RCC 7860 (cell line): ENCODE data around the gene CD48.
"Not testable (repeated sequence)": the region's sequence is repeated elsewhere in the genome, so short reads cannot be mapped to it uniquely, and the experiment has no call there.

Experiments used
- DNase-seq: peaks from one replicate; pipeline ENCODE4 v3.0.0-alpha.2; 2015; ENCODE audit warnings: low spot score
- FAIRE-seq: peaks from 2 replicates; lab custom pipeline; 2012; peaks lifted over from hg19 to GRCh38; lab: Jason Lieb, UNC

Gene CD48

DNA sequence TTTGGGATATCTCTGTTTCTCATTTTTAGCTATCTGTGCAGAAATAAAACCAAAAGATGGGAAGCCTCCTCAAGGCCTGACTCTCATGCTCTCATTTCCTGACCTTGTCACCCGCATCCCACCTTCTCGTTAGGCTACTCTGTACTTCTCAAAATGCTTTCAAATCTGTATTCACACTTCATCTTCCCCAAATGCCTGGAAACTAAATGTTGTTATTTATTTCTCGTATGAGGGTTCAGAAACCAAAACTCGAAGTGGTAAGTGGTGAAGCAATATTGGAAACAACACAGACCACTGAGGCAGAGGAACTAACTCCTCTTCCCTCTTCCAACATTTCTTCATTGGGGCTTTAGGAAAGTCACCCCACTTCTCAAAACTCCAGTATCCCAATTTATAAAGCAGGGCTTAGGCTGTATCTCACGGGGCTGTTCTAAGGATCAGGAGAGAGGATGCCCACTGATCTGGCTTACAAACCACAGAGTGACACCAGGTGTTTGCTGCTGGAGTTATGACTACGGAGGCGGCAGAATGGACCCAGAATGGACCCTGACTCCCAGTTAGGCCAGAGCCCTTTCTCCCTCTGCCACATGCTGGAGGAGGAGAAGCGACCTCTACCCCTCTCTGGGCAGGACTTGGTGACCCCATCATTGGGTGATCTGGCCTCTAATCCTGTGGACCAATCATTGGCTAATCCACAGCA lies 31.0 kb upstream of the CD48 start:
- FAIRE-seq (no peak), DNase-seq (no peak)

DNA sequence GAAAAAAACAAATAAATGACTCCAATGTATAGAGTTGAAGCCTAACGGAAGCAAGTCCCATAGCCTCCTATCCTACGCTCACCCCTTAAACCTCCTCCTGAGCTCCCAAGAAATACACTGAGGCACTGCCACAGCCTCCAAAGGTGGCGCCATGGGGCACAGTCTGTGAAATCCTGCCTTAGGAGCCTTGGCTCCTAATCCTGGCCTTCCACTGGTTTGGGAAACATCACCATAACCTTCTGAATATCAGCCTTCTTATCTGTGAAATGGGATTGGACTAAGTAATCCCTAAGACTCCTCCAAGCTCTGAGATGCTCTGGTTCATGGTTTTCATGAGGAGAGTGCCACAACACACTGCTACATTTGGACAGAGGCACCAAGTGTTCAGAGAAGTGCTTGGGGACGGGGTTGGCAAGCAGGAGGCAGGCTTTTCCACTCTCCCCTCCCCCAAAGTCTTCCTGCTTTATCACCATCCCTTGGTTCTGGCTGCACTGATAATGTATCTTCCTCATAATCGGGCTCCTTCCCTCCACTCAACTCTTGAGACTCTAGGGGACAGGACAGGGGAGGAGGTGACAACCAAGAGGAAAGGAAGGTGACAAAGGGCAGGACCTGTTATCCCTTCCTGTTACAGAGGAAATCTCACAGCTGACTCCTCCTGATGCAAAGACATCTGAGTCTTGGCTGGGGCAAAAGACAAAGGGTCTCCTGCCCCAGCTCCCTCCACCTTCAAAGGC lies 30.2 kb upstream of the CD48 start:
- FAIRE-seq (no peak), DNase-seq (no peak)

- DNase-seq = no peak
- FAIRE-seq = no peak
Measured at GRCh38 chr1:160741092-160741501, 29.5 kb upstream of the CD48 start.

- no peak for FAIRE-seq
- no peak for DNase-seq
Measured at GRCh38 chr1:160740133-160740688, 28.6 kb upstream of the CD48 start.

DNA sequence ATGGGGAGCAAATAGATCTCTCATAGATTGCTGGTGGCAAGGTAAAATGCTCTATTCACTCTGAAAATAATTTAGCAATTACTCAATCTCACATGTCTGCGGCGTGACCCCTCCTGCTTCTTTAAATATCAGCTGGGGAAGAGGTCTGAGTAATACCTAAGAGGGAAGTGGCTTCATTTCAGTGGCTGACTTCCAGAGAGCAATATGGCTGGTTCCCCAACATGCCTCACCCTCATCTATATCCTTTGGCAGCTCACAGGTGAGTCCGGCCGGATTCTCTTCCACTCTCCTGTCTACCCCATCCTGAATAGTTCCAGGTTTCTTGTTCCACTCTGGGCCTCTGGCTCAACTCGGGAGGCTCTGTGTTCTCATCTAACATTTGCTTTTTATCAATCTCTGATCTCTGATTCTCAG lies 27.5 kb upstream of the CD48 start, which contains the start of gene SLAMF7:
TSS of gene SLAMF7 (plus strand) at position 150 of the 414 bp plus-strand sequence. CDS start at position 205, 55 bp downstream.
- DNase-seq (no peak), FAIRE-seq (no peak)

- no peak for FAIRE-seq
- DNase-seq = no peak
Measured at GRCh38 chr1:160738271-160738670, 26.6 kb upstream of the CD48 start.

- FAIRE-seq (no peak), DNase-seq (no peak)
Measured at GRCh38 chr1:160734301-160734700, 22.7 kb upstream of the CD48 start.

GRCh38 chr1:160733898-160734297 lies 22.3 kb upstream of the CD48 start:
- FAIRE-seq = no peak
- DNase-seq = no peak

GRCh38 chr1:160731990-160732389 lies 20.4 kb upstream of the CD48 start:
- FAIRE-seq (no peak), DNase-seq (no peak)

DNA sequence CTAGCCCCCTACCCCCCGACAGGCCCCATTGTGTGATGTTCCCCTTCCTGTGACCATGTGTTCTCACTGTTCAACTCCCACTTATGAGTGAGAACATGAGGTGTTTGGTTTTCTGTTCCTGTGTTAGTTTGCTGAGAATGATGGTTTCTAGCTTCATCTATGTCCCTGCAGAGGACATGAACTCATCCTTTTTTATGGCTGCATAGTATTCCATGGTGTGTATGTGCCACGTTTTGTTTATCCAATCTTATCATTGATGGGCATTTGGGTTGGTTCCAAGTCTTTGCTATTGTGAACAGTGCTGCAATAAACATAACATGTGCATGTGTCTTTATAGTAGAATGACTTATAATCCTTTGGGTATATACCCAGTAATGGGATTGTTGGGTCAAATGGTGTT lies 19.9 kb upstream of the CD48 start:
- not testable (repeated sequence) for DNase-seq, FAIRE-seq

DNA sequence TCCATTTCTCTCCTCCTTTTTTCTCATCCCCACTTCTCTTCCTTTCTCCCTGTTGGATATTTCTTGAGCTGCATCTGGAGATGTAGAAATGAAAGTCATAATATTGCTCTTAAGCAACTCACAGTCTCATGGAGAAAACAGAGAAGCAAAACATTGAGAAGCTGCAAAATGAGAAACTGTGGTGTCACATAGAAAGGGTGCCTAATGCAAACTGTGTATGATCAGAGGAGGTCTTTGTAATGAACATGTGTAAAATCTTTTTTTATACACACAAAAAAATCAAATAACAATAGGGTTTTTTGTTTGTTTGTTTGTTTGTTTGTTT lies 15.7 kb upstream of the CD48 start:
- no peak for FAIRE-seq
- no peak for DNase-seq

DNA sequence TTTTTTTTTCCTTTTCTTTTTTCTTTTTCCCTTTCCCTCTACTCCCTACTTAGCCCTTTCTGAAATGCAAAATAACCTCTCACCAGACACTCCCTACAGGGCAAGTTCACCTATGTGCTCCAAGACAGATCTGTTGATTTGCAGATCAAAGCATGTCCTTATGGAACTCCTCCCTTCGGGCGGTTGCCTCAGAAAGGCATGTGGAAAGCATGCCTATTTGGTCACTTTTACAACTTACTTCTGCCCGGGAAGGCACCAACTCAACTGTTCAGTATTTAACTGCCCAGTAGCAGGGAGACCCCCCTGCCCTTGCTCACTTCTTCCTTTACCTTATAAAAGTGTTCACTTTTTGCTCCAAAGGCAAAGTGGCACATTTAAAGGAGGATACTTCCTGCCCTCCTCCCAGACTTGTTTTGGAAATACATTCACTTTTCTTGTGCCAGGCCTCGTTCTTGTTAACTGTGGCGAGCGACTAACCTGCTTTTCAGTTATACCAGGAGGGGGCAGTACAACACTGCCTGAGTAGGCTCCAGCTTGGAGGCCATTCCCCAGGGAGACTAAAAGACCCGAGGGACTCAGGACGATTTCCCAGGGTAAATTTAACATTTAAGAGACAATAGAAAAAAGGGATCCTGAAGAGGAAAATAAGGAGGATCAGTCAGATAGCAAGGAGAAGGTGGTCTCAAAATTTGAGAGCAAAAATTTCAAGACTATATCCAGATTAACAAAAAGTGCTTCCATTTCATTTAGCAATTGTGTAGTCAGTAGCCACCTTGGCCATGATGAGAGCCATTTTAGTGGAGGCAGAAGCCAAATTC lies 15.1 kb upstream of the CD48 start:
- FAIRE-seq (no peak), DNase-seq (peak; percentile 16)

- FAIRE-seq (no peak), DNase-seq (no peak)
Measured at GRCh38 chr1:160726114-160726497, 14.5 kb upstream of the CD48 start.

DNA sequence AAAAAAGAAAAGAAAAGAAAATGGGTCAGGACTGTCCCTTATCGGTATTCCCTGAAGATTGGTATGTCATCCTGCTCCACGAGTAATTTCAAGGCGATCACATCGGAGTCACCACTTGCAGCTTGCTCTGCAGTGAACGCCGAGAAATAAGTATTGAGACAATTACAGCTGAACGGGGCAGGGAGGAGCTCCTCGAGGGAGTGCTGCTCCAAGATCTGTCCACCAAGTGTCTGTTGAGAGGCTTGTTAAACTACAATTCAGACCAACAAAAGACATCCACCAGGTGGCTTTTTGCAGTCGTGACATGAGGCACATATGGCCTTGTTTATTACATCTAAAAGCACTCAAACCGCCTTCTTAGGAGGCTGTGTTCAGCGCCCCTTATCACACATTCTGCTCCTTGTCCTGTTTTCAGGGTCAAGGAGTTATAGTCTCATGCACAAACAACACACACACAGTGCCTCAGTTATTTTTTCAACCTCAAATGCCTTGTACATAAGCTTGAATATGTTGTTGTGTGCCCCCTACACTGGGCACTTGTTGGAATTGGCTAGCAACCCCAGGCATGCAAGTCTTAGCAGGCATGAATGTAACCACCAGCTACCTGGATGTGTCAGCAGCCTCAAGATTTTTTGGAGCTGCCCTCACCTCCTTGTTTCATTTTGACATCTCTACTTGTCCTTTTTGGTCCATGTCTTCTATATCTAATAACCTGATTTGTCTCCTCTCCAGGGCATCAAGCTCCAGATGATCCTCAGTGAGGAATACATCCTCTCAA lies 13.0 kb upstream of the CD48 start:
- DNase-seq (no peak), FAIRE-seq (no peak)

GRCh38 chr1:160723332-160723731 lies 11.7 kb upstream of the CD48 start:
- DNase-seq (no peak), FAIRE-seq (no peak)

DNA sequence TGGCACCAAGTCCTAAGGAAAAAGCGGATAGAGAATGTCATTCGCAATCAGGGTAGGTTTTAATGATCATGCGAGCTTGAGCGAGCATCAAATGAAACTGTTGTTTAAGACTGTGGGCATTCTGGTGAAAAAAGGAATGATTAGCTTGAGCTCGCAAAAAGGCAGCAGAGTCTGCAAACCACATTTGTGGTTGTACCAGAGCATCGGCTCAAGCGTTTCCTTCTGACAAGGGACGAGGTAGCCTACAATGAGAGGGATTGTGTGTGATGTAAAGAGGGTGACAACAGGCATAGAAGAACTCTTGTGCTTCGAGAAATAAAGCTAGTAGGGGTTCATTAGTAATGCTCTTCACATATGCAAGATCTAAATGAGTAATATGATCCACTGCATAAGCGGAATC lies 11.1 kb upstream of the CD48 start:
- FAIRE-seq = no peak

DNA sequence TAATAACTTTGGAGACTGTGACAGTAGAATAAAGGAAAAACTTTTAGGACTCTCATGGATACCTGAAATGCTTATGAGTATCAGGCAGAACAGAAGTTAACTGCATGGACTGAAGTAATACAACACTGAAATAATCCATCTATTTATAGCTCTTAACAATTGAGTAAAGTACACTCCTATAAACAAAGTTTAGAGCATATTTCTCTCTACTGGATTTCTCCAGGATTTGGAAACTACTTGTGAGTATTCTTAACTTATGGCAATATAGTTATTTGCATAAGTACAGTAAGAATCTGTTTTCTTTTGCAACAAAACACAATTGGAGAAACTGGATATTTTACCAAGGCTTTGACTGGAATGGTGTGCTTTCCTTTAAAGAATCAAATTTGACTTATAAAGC lies 9.9 kb upstream of the CD48 start:
- no peak for FAIRE-seq
- no peak for DNase-seq

More for the DNA sequence above, 11.1 kb upstream of the CD48 start:
- no peak for DNase-seq

- FAIRE-seq = no peak
Measured at GRCh38 chr1:160720356-160721085, 8.9 kb upstream of the CD48 start.

GRCh38 chr1:160718210-160718609 lies 6.6 kb upstream of the CD48 start:
- FAIRE-seq (no peak), DNase-seq (no peak)

More at GRCh38 chr1:160720356-160721085, 8.9 kb upstream of the CD48 start:
- no peak for DNase-seq

DNA sequence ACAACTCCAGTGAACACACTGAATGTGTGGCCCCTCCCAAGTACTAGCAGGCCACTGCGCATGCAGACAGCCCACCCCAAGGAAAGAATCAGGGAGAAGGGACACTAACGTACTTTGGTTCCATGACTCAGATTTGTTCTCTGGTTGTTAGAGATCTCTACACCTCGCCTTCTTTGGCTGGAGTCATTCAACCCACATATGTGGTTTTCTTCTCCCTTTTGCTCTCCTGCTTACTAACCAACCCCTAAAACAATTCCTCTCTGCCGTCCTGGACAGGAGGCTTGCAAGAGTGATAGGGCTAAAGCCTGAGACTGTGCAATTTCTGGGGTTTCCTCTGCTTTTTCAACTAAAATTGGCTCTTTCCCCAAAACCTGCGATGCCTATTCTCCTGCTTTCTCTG lies 5.7 kb upstream of the CD48 start:
- FAIRE-seq = no peak
- DNase-seq = no peak
